DND-41 (cell line): ENCODE data around the gene CERCAM.

Experiments used
- CTCF ChIP-seq: IDR thresholded peaks from 2 replicates; pipeline ENCODE4 v1.5.1; 2012; ENCODE audit warnings: borderline replicate concordance, low read length, moderate library complexity, mild to moderate bottlenecking; ENCODE audit not compliant: poor library complexity, severe bottlenecking; ENCODE audit errors: extremely low read depth
- EZH2 ChIP-seq: IDR thresholded peaks from 3 replicates; pipeline ENCODE4 v1.6.1; 2012; ENCODE audit warnings: borderline replicate concordance, low read depth, mild to moderate bottlenecking, moderate library complexity, low read length, inconsistent platforms; ENCODE audit not compliant: severe bottlenecking

- TF ChIP-seq CTCF (no peak), EZH2 (no peak)
These were observed 20.8 kb upstream of the CERCAM start for GRCh38 chr9:128399861-128400260.
